ENCODE data around the gene ENTREP1.

- no peak for TF ChIP-seq CTCF (IDR thresholded peaks at IDR 0.05)
- TF ChIP-seq POLR2A (IDR thresholded peaks at IDR 0.05) = no peak
Observed at GRCh38 chr9:69276775-69277174, 48.2 kb upstream of the ENTREP1 start.
